Activated gamma-delta T cell (primary cell): Measurements from ENCODE around the gene CRYZ.
"Not testable (repeated sequence)": the region's sequence is repeated elsewhere in the genome, so short reads cannot be mapped to it uniquely, and the experiment has no call there.

ENCODE experiments used
- DNase-seq: peaks from one replicate; lab custom pipeline; 2025; lab: John Stamatoyannopoulos, UW
- total RNA-seq, 2 donors: gene quantifications; one replicate each; lab custom pipeline; 2026; lab: John Stamatoyannopoulos, UW

Gene CRYZ, protein sequence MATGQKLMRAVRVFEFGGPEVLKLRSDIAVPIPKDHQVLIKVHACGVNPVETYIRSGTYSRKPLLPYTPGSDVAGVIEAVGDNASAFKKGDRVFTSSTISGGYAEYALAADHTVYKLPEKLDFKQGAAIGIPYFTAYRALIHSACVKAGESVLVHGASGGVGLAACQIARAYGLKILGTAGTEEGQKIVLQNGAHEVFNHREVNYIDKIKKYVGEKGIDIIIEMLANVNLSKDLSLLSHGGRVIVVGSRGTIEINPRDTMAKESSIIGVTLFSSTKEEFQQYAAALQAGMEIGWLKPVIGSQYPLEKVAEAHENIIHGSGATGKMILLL
- total RNA-seq, result 15.1 to 23.4 reads per million in 2 donors

DNA sequence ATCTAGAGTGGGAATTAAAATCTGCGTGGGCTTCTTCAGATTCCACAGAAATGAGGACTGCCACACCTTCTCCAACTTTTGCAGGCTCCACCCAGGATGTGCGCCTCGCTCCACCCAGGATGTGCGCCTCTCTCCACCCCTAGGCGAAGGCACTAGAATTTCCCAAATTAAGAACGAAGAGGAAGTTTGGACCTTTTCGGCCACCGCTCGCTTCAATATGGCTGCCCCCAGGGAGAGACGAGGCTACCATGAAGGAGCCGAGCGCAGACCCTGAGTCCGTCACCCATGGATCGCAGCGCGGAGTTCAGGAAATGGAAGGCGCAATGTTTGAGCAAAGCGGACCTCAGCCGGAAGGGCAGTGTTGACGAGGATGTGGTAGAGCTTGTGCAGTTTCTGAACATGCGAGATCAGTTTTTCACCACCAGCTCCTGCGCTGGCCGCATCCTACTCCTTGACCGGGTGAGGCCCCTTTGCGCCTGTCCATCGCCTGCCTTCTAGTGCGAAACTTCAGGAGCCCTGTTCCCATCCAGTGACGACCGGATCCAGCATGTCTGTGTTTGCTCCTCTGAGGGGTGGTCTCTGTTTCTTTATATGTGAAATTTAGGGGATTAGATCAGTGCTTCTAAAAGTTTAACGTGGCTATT, at the start of gene CRYZ, which contains the start of gene TYW3:
TSS of gene CRYZ (minus strand) at position 91 of the 644 bp plus-strand sequence. CDS start 8,229 bp downstream, outside the sequence.
TSS of gene TYW3 (plus strand) at position 193 of the 644 bp plus-strand sequence. CDS start at position 286, 93 bp downstream.
- peak; percentile 20 for DNase-seq

- no peak for DNase-seq
Observed at GRCh38 chr1:74780594-74780993, 47.7 kb upstream of the CRYZ start.

GRCh38 chr1:74779750-74780149, 46.9 kb upstream of the CRYZ start:
- DNase-seq, result no peak

GRCh38 chr1:74777525-74777924, 44.7 kb upstream of the CRYZ start:
- DNase-seq, result no peak

DNA sequence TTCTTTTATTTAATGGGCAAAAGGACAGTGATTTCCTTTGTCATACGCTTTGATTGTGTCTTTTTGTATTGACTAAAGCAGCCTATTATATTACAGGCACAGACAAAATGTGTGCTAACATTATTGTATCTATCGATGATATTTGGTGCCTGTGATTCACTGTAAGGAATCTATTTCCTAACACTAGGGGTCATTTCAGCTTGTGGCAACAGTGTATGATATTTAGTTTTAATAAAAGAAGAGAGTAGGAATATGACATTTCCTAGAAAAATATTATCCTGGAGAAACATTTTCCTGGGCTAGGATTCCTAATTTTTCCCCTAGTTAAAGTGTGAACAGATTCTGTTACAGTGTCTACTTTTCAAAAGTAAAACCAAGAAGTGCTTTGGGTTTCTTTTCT, 42.9 kb upstream of the CRYZ start:
- no peak for DNase-seq

GRCh38 chr1:74773582-74773981, 40.7 kb upstream of the CRYZ start:
- DNase-seq, result no peak

DNA sequence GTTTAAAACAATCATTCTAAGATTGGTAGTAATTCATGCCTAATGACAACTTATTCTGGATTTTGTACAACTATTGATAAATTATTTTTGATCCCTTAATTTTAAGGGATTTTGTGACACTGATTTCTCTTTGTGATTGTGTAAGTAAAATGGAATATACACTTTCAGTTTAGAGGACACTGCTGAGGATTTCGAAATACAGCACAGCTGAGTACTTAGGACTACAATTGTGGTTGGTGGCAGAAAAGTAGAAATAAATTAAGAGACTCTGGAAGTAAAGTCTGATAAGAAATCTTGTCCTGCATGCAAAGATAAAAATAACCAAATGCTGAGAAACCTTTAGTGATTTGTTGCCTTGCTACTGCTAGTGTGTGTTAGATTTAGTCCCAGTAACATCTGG, 40.1 kb upstream of the CRYZ start:
- DNase-seq, result no peak

- no peak for DNase-seq
Observed at GRCh38 chr1:74771913-74772515, 39.2 kb upstream of the CRYZ start.

GRCh38 chr1:74767490-74767889, 34.6 kb upstream of the CRYZ start:
- DNase-seq, result no peak

DNA sequence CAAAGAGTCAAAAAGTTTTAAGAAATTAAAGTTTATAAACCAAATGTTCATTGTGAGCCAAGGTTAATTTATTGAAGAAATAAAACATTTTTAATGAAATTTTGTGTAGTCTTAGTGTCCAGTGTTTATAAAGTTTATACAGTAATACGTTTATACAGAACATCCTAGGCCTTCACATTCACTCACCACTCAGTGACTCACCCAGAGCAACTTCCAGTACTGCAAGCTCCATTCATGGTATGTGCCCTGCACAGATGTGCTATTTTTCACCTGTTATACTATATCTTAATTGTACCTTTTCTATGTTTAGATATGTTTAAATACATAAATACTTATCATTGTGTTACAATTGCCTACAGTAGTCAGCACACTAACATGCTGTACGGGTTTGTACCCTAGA, 33.7 kb upstream of the CRYZ start:
- DNase-seq, result no peak

DNA sequence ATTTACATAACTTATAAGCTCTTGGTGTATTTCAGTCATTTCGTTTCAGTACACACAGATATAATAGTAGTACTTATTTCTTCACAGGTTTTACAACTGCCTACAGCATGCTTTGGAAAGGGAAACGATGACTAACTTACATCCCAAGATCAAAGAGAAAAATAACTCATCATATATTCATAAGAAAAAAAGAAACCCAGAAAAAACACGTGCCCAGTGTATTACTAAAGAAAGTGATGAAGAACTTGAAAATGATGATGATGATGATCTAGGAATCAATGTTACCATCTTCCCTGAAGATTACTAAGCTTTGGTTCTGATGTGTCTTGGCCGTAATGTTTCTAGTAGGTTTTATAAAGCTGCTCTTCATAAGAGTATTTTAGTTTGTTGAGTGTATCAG, 31.0 kb upstream of the CRYZ start:
- no peak for DNase-seq

GRCh38 chr1:74756650-74757049, 23.8 kb upstream of the CRYZ start:
- DNase-seq, result not testable (repeated sequence)

DNA sequence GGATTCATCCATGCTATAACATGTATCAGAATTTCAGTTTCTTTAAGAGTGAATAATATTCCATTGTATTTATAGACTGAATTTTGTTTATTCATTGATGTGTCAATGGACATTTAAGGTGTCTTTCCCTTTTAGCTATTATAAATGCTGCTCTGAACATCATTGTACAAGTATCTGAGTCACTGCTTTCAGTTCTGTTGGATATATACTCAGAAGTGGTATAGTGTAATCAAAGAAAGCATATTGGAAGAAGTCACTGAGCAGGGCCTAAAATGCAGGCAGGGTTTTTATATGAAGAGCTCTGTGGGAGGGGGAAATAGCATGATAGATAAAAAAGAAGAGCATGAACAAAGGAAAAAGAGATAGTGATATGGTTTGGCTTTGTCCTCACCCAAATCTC, 22.6 kb upstream of the CRYZ start:
- no peak for DNase-seq

- DNase-seq, result no peak
Observed at GRCh38 chr1:74753104-74753503, 20.3 kb upstream of the CRYZ start.

DNA sequence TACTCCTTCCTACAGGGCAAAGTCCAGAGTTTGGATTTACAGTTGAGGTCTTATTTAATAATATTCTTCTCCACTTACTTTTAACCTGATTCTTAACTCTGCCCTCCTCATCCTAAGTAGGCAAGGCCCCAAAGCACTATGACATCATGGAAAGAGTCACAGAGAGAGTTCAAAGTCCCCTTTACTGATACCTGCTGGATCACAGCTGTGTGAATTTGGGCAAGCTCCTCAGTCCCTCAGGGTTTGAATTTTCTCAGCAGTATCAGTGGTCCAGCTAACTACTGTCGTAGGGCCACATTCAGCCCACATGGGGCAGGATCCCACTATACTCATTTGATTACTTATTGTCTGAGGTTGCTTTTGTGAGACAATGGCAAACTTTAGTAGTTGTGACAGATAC, 16.1 kb upstream of the CRYZ start:
- no peak for DNase-seq

GRCh38 chr1:74745247-74745646, 12.4 kb upstream of the CRYZ start:
- not testable (repeated sequence) for DNase-seq

GRCh38 chr1:74740307-74740980, 7.6 kb upstream of the CRYZ start:
- not testable (repeated sequence) for DNase-seq

DNA sequence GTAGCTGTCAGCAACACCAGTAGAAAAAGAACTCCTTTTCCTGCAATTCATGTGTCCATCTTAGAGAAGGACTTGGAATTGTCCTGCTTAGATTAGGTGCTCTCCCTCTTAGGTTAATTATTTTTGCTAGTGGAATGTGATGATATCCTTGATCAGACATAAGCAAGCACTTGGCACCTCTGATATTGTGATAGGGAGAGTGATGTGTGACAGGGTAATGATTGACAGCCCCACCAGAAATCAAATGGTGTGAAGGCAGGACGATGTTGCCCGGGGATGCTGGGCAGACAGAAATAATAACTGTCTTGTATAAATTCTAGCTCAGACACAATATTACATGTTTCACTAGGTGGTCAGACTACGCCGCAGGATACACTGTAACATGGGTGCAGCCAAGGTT, 4.5 kb upstream of the CRYZ start:
- no peak for DNase-seq

DNA sequence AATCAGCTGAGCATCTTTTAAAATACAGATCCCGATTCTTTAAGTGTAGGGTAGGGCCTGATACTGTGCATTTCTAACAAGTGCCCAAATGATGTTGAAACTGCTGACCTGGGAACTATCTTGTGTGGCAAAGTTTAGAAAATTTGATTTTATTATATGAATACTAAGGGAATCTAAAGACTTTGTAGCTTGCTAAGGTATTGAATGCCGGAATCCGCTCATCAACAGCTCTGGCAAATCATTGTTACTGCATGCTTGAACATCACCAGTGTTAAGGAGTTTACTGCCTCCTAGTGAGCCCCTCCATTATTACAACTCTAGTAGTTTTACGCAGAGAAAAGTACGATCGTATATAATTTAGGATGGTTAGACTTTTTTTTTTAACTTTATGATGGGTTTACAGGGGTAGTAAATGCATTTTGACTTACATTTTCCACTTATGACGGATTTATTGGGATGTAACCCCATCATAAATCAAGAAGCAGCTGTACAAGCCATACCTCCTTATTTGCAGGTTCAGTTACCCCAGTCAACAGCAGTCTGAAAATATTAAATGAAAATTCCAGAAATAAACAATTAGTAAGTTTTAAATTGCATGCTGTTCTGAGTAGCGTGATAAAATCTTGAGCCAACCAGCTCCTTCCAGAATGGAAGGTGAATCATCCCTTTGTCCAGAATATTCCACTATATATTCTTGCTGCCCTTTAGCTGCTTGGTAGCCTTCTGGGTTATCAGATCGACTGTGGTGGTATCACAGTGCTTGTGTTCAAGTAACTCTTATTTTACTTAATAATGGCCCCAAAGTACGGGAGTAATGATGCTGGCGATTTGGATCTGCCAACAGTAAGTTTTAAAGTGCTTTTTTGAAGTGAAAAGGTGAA, 994 bp upstream of the CRYZ start:
- no peak for DNase-seq

DNA sequence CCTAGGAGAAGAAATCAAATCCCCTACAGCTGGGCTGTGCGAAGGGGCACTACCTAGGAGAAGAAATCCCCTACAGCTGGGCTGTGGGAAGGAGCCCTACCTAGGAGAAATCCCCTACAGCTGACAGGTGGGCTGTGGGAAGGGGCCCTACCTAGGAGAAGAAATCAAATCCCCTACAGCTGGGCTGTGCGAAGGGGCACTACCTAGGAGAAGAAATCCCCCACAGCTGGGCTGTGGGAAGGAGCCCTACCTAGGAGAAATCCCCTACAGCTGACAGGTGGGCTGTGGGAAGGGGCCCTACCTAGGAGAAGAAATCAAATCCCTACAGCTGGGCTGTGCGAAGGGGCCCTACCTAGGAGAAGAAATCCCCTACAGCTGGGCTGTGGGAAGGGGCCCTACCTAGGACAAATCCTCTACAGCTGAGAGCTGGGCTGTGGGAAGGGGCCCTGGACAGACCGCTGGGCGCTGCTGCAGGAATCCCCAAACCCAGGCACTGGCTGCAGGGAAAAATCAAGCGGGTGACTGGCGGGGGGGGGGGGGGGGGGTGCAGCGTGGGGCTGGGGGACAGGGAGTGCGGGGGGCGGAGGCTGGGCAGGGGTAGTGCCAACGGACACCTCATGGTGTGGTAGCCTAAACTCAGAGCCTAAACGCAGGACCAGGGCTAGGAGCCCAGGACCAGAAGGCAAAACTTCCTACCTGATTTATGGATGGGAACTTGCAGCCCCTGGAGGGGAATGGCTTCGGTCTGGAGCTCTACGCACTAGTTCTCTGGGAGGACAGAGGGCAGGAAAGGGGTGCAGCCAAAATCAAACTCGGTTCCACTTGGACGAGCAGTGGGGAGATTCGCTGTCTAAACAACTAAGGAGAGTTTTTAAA, 541 bp downstream of the CRYZ start:
- not testable (repeated sequence) for DNase-seq
